Brain microvascular endothelial cell (primary cell): ENCODE data around the gene C3orf22.
A peak's percentile ranks its signal among the peaks of the same experiment; 100 is the strongest.

Experiments used
- DNase-seq: peaks from one replicate; pipeline ENCODE4 v3.0.0-alpha.2; 2020
- H3K27ac ChIP-seq: fragments of 250-450 bp; sonication (Bioruptor Pico); 2 replicates; pipeline ENCODE4 v1.5.1; 2020; ENCODE audit warnings: mild to moderate bottlenecking, moderate library complexity
- H3K27me3 ChIP-seq: fragments of 250-450 bp; sonication (Bioruptor Pico); replicated peaks from 2 replicates; pipeline ENCODE4 v1.5.1; 2020; ENCODE audit warnings: mild to moderate bottlenecking
- H3K36me3 ChIP-seq: fragments of 250-450 bp; sonication (Bioruptor Pico); replicated peaks from 2 replicates; pipeline ENCODE4 v1.5.1; 2020; ENCODE audit warnings: mild to moderate bottlenecking
- H3K4me3 ChIP-seq: 2 replicates; pipeline ENCODE4 v1.5.1; 2011; ENCODE audit warnings: low read depth, mild to moderate bottlenecking, control low read depth, low read length, moderate library complexity
- in situ Hi-C: cut with HindIII; loops from 2 replicates; pipeline ENCODE4 v1.10.0; 2017; ENCODE audit warnings: low sequenced_read_pairs, low pct_ligation_motif_present
- TF ChIP-seq, protein P1 (sequence below): IDR thresholded peaks from 2 replicates; pipeline ENCODE4 v1.5.1; 2011; ENCODE audit warnings: low read depth, mild to moderate bottlenecking, moderate library complexity, low read length, control low read depth, inconsistent platforms; ENCODE audit errors: missing control alignments

C3orf22 gene

DNA sequence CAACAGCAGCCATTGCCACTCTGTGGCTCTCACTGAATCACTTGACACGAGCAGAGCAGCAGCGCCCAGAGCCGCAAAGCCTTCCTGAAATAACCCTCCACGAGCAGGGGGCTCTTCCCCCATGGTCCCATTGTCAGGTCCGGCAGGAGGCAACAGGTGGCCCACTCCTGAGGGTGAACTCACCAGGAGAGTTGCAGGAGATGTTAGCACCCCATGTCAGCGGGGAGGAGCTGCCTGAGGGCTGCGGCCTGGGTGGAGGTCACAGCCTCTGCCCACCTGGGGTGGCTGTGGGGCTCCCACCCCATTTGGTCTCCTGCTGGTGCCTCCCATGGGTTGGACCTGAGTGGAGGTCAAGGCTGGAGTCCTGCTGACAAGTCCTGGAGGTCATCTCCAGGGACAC lies 12.3 kb upstream of the C3orf22 start:
- DNase-seq, result no peak
- H3K27me3 ChIP-seq, result peaks cover 7% of the 10 kb centered on the region

DNA sequence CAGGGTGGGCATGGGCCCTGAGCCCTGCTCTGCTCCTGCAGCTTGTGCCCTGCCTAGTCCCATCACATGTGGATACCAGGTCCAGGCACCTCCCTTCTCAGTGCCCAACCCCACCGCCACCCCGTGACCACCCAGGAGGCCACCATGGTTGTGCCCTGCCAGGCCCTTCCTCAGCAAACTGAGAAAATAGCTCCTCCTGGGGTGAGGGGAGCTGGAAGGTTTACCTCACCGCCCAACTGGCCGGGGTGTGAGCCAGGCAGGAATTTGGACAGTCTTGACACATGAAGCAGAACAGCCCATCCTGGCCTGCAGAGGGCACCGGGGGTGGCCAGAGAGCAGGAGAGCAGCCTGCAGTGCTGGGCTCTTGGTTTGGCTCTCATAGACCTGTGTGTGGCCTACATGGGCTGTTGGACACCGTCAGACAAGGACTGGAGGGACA lies 11.4 kb upstream of the C3orf22 start:
- peaks cover 16% of the 10 kb centered on the region for H3K27me3 ChIP-seq

More for the DNA sequence above, 12.3 kb upstream of the C3orf22 start:
- in situ Hi-C loops, result no loop called here
- no peak overlapping the region for H3K27ac ChIP-seq
- no peaks in the 10 kb centered on the region for H3K36me3 ChIP-seq
- no peak overlapping the region for H3K4me3 ChIP-seq
- TF ChIP-seq, protein P1, sequence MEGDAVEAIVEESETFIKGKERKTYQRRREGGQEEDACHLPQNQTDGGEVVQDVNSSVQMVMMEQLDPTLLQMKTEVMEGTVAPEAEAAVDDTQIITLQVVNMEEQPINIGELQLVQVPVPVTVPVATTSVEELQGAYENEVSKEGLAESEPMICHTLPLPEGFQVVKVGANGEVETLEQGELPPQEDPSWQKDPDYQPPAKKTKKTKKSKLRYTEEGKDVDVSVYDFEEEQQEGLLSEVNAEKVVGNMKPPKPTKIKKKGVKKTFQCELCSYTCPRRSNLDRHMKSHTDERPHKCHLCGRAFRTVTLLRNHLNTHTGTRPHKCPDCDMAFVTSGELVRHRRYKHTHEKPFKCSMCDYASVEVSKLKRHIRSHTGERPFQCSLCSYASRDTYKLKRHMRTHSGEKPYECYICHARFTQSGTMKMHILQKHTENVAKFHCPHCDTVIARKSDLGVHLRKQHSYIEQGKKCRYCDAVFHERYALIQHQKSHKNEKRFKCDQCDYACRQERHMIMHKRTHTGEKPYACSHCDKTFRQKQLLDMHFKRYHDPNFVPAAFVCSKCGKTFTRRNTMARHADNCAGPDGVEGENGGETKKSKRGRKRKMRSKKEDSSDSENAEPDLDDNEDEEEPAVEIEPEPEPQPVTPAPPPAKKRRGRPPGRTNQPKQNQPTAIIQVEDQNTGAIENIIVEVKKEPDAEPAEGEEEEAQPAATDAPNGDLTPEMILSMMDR, result no peak

DNA sequence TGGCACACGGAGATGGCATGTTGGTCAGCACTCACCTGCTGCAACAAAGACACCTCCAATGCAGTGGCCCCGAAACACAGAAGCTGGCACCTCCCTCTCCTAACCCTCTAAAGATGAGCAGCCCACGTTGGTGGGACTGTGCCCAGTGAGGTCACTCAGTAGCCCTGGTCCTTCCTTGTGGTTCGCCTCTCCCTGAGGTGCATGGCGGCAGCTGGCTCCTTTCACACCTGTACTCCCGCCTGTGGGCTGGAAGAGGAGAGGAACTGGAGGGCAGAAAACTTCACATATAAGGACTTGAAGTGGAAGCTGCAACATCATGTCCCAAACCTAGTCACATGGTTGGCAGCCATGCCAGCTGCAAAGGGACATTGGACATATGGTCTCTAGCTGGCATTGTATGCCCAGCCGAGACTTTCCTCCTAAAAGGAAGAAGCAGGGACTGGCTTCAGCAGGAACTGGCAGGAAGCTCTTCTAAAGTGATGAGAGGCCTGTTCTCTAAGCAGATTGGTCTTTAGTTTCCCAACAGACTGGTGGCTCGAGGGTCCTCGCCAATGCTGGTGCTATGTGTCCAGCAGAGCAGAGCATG lies 10.8 kb upstream of the C3orf22 start:
- DNase-seq, result no peak
- TF ChIP-seq, protein P1, result no peak
- in situ Hi-C loops, result no loop called here

More for the DNA sequence above, 11.4 kb upstream of the C3orf22 start:
- no peak overlapping the region for H3K27ac ChIP-seq
- DNase-seq, result no peak
- in situ Hi-C loops, result no loop called here
- no peak overlapping the region for H3K4me3 ChIP-seq
- H3K36me3 ChIP-seq, result no peaks in the 10 kb centered on the region
- TF ChIP-seq, protein P1, result peak; percentile 22

DNA sequence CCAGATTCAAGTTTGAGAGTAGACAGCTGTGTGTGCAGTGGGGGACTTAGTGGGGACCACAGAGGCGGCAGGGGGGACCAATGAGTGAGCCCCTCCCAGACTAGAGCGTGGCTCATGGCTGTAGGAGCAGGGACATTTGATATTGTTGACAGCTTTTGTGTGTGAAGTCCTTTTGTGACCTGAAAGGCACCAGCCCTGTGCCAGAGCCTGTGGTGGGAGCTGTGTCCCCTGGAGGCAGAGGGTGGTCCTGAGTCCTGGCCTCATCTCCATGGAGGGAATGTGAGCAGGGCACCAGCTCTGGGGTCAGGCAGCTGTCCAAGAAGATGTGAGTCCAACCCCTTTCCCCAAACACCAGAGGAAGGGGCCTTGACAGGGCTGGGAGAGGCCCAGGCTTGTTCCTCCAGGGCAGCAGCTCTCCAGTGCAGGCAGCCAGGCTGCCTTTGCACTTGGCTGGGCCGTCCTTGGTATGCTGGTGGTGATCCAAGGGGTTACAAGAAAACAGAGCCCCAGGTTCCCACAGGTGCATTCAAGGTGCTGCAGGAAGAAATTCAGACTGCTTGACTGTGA lies 10.1 kb upstream of the C3orf22 start:
- TF ChIP-seq, protein P1, result no peak
- DNase-seq, result no peak
- no peak overlapping the region for H3K27ac ChIP-seq
- in situ Hi-C loops, result no loop called here
- H3K27me3 ChIP-seq, result peaks cover 19% of the 10 kb centered on the region
- no peaks in the 10 kb centered on the region for H3K36me3 ChIP-seq
- H3K4me3 ChIP-seq, result no peak overlapping the region

More for the DNA sequence above, 10.8 kb upstream of the C3orf22 start:
- no peak overlapping the region for H3K4me3 ChIP-seq
- peaks cover 16% of the 10 kb centered on the region for H3K27me3 ChIP-seq
- H3K27ac ChIP-seq, result no peak overlapping the region
- no peaks in the 10 kb centered on the region for H3K36me3 ChIP-seq

DNA sequence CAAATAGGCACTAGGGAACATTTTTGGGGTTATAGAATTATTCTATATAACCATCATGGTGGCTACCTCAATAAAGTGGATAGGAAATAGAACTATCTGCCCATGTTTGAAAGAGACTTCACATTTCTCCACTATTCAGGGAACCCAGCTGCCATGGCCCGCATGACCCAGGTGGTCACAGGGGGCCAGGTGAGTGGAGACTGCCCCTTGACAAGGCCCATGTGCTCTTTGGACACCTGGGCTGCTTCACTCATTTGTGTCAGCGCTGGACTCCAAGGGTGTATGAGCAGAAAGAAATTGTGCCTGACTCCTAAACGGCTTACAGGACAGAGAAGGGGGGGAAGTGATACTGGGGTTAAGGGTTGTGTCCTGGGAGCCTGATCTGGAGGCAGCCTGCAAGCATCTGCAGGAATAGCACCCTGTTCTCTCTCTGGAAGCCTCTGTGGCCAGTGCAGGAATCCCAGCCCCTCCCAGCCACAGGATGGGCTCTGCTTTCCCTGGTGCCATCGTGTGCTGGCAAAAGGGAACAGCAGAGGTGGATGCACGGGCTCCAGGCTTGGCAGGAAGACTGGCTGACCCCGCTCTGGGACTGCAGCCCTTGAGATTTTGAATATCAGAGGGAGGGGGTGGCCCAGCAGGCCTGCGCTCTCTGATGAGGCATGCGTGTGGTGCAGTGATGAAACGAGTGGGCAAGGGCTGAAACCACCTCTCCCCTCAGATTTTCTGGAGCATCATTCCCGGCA lies 9.1 kb upstream of the C3orf22 start:
- TF ChIP-seq, protein P1, result no peak
- in situ Hi-C loops, result no loop called here
- no peak overlapping the region for H3K27ac ChIP-seq
- peaks cover 19% of the 10 kb centered on the region for H3K27me3 ChIP-seq
- H3K36me3 ChIP-seq, result no peaks in the 10 kb centered on the region
- DNase-seq, result no peak
- H3K4me3 ChIP-seq, result no peak overlapping the region
